Neutrophil (primary cell): Measurements from ENCODE around the gene SUGP2.

Experiments
- H3K27ac ChIP-seq: fragments of 200-600 bp; sonication (generic); 2 replicates; pipeline ENCODE4 v1.5.1; 2016; ENCODE audit warnings: mild to moderate bottlenecking, moderate library complexity
- H3K27me3 ChIP-seq: fragments of 200-600 bp; sonication (generic); 2 replicates; pipeline ENCODE4 v1.6.0; 2016; ENCODE audit warnings: mild to moderate bottlenecking
- H3K36me3 ChIP-seq: fragments of 200-600 bp; sonication (generic); 2 replicates; pipeline ENCODE4 v1.5.1; 2017
- H3K4me1 ChIP-seq, 2 experiments: fragments of 200-600 bp in 1 of 2; sonication (generic) in 1 of 2; 1 replicate in 1 of 2; 2 replicates in 1 of 2; pipeline versions ENCODE4 v1.5.1 to v1.6.1; 2013 to 2016; ENCODE audit warnings: low read depth in 1 of 2, low read length in 1 of 2, mild to moderate bottlenecking in 1 of 2, moderate library complexity in 1 of 2; ENCODE audit not compliant: control insufficient read depth in 1 of 2, insufficient read depth in 1 of 2
- H3K4me3 ChIP-seq, 2 experiments: fragments of 200-600 bp in 1 of 2; sonication (generic) in 1 of 2; 1 replicate in 1 of 2; 2 replicates in 1 of 2; pipeline ENCODE4 v1.5.1; 2013 to 2016; ENCODE audit warnings: low read depth in 1 of 2, low read length in 1 of 2, mild to moderate bottlenecking in 1 of 2, moderate library complexity in 1 of 2
- H3K9me3 ChIP-seq: fragments of 200-600 bp; sonication (generic); 2 replicates; pipeline ENCODE4 v1.5.1; 2016
- CTCF ChIP-seq: fragments of 200-600 bp; sonication (generic); IDR thresholded peaks from 2 replicates; pipeline ENCODE4 v1.5.1; 2016; ENCODE audit warnings: antibody characterized with exemption

The SUGP2 gene

GRCh38 chr19:19062454-19063182 is 29.3 kb upstream of the SUGP2 start:
- no peak overlapping the region for H3K27ac ChIP-seq
- H3K36me3 ChIP-seq = no peaks in the 10 kb centered on the region
- H3K4me3 ChIP-seq = peak overlapping the region; percentile 77 to 94

GRCh38 chr19:19061506-19061905 is 28.2 kb upstream of the SUGP2 start:
- H3K4me3 ChIP-seq = no peak overlapping the region
- H3K36me3 ChIP-seq = peaks cover 10% of the 10 kb centered on the region
- H3K9me3 ChIP-seq = no peaks in the 10 kb centered on the region
- H3K27me3 ChIP-seq = no peaks in the 10 kb centered on the region
- TF ChIP-seq CTCF = no peak
- H3K4me1 ChIP-seq = peaks cover 21 to 22% of the 10 kb centered on the region in 2 experiments
- no peak overlapping the region for H3K27ac ChIP-seq

More at GRCh38 chr19:19062454-19063182, 29.3 kb upstream of the SUGP2 start:
- no peak for TF ChIP-seq CTCF
- no peaks in the 10 kb centered on the region for H3K27me3 ChIP-seq
- peaks cover 21 to 22% of the 10 kb centered on the region in 2 experiments for H3K4me1 ChIP-seq
- no peaks in the 10 kb centered on the region for H3K9me3 ChIP-seq

GRCh38 chr19:19059837-19060611 is 26.7 kb upstream of the SUGP2 start:
- Histone ChIP-seq H3K27ac (no peak overlapping the region), H3K36me3 (peaks cover 19% of the 10 kb centered on the region), H3K9me3 (no peaks in the 10 kb centered on the region), H3K4me1 (peaks cover 16 to 18% of the 10 kb centered on the region in 2 experiments), H3K4me3 (no peak overlapping the region), H3K27me3 (no peaks in the 10 kb centered on the region)
- TF ChIP-seq CTCF = no peak

- Histone ChIP-seq H3K36me3 (peaks cover 27% of the 10 kb centered on the region), H3K9me3 (no peaks in the 10 kb centered on the region), H3K27ac (no peak overlapping the region), H3K4me3 (no peak overlapping the region), H3K4me1 (peaks cover 8 to 10% of the 10 kb centered on the region in 2 experiments), H3K27me3 (no peaks in the 10 kb centered on the region)
- TF ChIP-seq CTCF = no peak
These were observed 25.9 kb upstream of the SUGP2 start for GRCh38 chr19:19059018-19059836.

- H3K27me3 ChIP-seq = no peaks in the 10 kb centered on the region
- H3K4me3 ChIP-seq = no peak overlapping the region
- H3K27ac ChIP-seq = no peak overlapping the region
- peaks cover 30% of the 10 kb centered on the region for H3K36me3 ChIP-seq
- no peaks in the 10 kb centered on the region for H3K9me3 ChIP-seq
- TF ChIP-seq CTCF = no peak
- peaks cover 0 to under 1% of the 10 kb centered on the region in 2 experiments for H3K4me1 ChIP-seq
These were observed 24.4 kb upstream of the SUGP2 start for GRCh38 chr19:19057720-19058119.
